Keratinocyte (primary cell): ENCODE data around the gene CSNK2A1. TPM values are rescaled to one million over a fixed set of nuclear protein-coding genes. Genes with fewer than 3 reads are reported as not detected.

Experiments
- DNase-seq: peaks from one replicate; pipeline ENCODE4 v3.0.0-alpha.2; 2011; ENCODE audit warnings: low read depth, missing footprints, low spot score
- FAIRE-seq: peaks from 2 replicates; lab custom pipeline; 2011; peaks lifted over from hg19 to GRCh38; lab: Jason Lieb, UNC
- H2AFZ ChIP-seq: 2 replicates; pipeline ENCODE4 v1.6.0; 2012; ENCODE audit warnings: low read length, control low read depth, inconsistent platforms; ENCODE audit not compliant: control insufficient read depth
- H3K27ac ChIP-seq: 2 replicates; pipeline ENCODE4 v1.5.1; 2011; ENCODE audit warnings: low read length; ENCODE audit not compliant: control insufficient read depth, insufficient read depth
- H3K27me3 ChIP-seq: 3 replicates; pipeline ENCODE4 v1.6.0; 2011; ENCODE audit warnings: low read length; ENCODE audit not compliant: control insufficient read depth, insufficient read depth; ENCODE audit errors: extremely low read depth
- H3K36me3 ChIP-seq, 2 experiments: 2 replicates in 1 of 2; 3 replicates in 1 of 2; pipeline ENCODE4 v1.5.1; 2011; ENCODE audit warnings: low read length in 2 of 2, mild to moderate bottlenecking in 1 of 2; ENCODE audit not compliant: control insufficient read depth in 2 of 2, insufficient read depth in 2 of 2; ENCODE audit errors: extremely low read depth in 1 of 2
- H3K4me1 ChIP-seq: 3 replicates; pipeline ENCODE4 v1.5.1; 2011; ENCODE audit warnings: low read length; ENCODE audit not compliant: control insufficient read depth, insufficient read depth; ENCODE audit errors: extremely low read depth
- H3K4me2 ChIP-seq: 3 replicates; pipeline ENCODE4 v1.6.0; 2011; ENCODE audit warnings: low read depth, low read length; ENCODE audit not compliant: control insufficient read depth, insufficient read depth; ENCODE audit errors: extremely low read depth
- H3K4me3 ChIP-seq, 3 experiments: fragments of 200-600 bp in 1 of 3; sonication (generic) in 1 of 3; 2 replicates in 2 of 3; 3 replicates in 1 of 3; pipeline ENCODE4 v1.5.1; 2011 to 2016; ENCODE audit warnings: low read length in 3 of 3, mild to moderate bottlenecking in 3 of 3, control low read depth in 2 of 3, inconsistent platforms in 1 of 3, low read depth in 1 of 3, mixed read lengths in 1 of 3, mixed run types in 1 of 3, moderate library complexity in 1 of 3; ENCODE audit not compliant: control insufficient read depth in 2 of 3, insufficient read depth in 2 of 3; ENCODE audit errors: extremely low read depth in 1 of 3
- H3K79me2 ChIP-seq: 2 replicates; pipeline ENCODE4 v1.6.0; 2012; ENCODE audit warnings: low read length; ENCODE audit not compliant: control insufficient read depth, insufficient read depth
- H3K9ac ChIP-seq: 3 replicates; pipeline ENCODE4 v1.6.0; 2011; ENCODE audit warnings: low read length; ENCODE audit not compliant: control insufficient read depth, insufficient read depth; ENCODE audit errors: extremely low read depth
- H3K9me1 ChIP-seq: 3 replicates; pipeline ENCODE4 v1.6.0; 2011; ENCODE audit warnings: low read length; ENCODE audit not compliant: control insufficient read depth, insufficient read depth; ENCODE audit errors: extremely low read depth
- H3K9me3 ChIP-seq: 2 replicates; pipeline ENCODE4 v1.5.1; 2012; ENCODE audit warnings: low read depth, low read length; ENCODE audit not compliant: control insufficient read depth
- H4K20me1 ChIP-seq: 3 replicates; pipeline ENCODE4 v1.6.0; 2011; ENCODE audit warnings: low read length; ENCODE audit not compliant: control insufficient read depth, insufficient read depth; ENCODE audit errors: extremely low read depth
- CTCF ChIP-seq, 3 experiments: IDR thresholded peaks in 1 of 3; conservative IDR thresholded peaks in 1 of 3; optimal IDR thresholded peaks in 1 of 3; 2 replicates in 2 of 3; 3 replicates in 1 of 3; pipeline versions ENCODE3 to v1.5.1; 2011; ENCODE audit warnings: low read length in 3 of 3, mild to moderate bottlenecking in 3 of 3, moderate library complexity in 2 of 3, control low read depth in 1 of 3, inconsistent platforms in 1 of 3; ENCODE audit not compliant: insufficient read depth in 2 of 3; ENCODE audit errors: extremely low read depth in 1 of 3
- EZH2 ChIP-seq: IDR thresholded peaks from one replicate; pipeline ENCODE4 v1.6.1; 2012; ENCODE audit warnings: inconsistent platforms, mild to moderate bottlenecking, low read length, moderate library complexity
- dilution Hi-C: fragments of 300-500 bp; cut with MboI; formaldehyde crosslinking; loops from one replicate; pipeline ENCODE4 v1.7.0; 2020; ENCODE audit warnings: low sequenced_read_pairs; ENCODE audit not compliant: extremely low pct_ligation_motif_present
- polyA plus RNA-seq, 5 experiments: library from polyadenylated mRNA; depleted of rRNA in 3 of 5; stranded (reverse) in 3 of 5; stranded (forward) in 1 of 5; unstranded in 1 of 5; fragments of >200 nt; gene quantifications; 1 replicate in 1 of 5; 2 replicates in 3 of 5; 3 replicates in 1 of 5; pipeline versions ENCODE4 v1.2.1 to v1.2.3, GENCODE V29; 2011 to 2012; ENCODE audit warnings: missing spikeins in 2 of 5, low read depth in 1 of 5, low replicate concordance in 1 of 5

The CSNK2A1 gene
- polyA plus RNA-seq, 1 donor (not counting 4 experiments of a cell fraction or from before 2014, with no cell fraction given), result 122 TPM

- Histone ChIP-seq H3K4me3 (no peak overlapping the region), H3K27ac (no peak overlapping the region), H3K27me3 (no peaks in the 10 kb centered on the region), H3K36me3 (peaks cover 25 to 30% of the 10 kb centered on the region in 2 experiments), H3K9me3 (no peaks in the 10 kb centered on the region), H3K4me1 (no peaks in the 10 kb centered on the region), H3K9ac (no peak overlapping the region), H4K20me1 (no peaks in the 10 kb centered on the region), H3K9me1 (no peaks in the 10 kb centered on the region), H3K4me2 (no peak overlapping the region), H2AFZ (no peak overlapping the region), H3K79me2 (no peaks in the 10 kb centered on the region)
- FAIRE-seq, result no peak
- dilution Hi-C loops, result no loop called here
- DNase-seq, result no peak
- TF ChIP-seq CTCF (optimal IDR thresholded peaks at IDR 0.05 in 1 of 3, IDR thresholded peaks at IDR 0.05 in 1 of 3, conservative IDR thresholded peaks at IDR 0.05 in 1 of 3; ENCODE audit: extremely low read depth in 1 of 3, insufficient read depth in 2 of 3, low read length in 3 of 3) (no peak), EZH2 (no peak)
Observed at GRCh38 chr20:480044-480443, 63.5 kb downstream of the CSNK2A1 start.

- Histone ChIP-seq H3K79me2 (no peaks in the 10 kb centered on the region), H3K9me1 (no peaks in the 10 kb centered on the region), H3K9ac (no peak overlapping the region), H4K20me1 (no peaks in the 10 kb centered on the region), H3K4me1 (no peaks in the 10 kb centered on the region), H2AFZ (no peak overlapping the region), H3K27me3 (no peaks in the 10 kb centered on the region), H3K27ac (no peak overlapping the region), H3K36me3 (peaks cover 25 to 30% of the 10 kb centered on the region in 2 experiments), H3K4me3 (no peak overlapping the region), H3K4me2 (no peak overlapping the region), H3K9me3 (no peaks in the 10 kb centered on the region)
- TF ChIP-seq EZH2 (no peak), CTCF (optimal IDR thresholded peaks at IDR 0.05 in 1 of 3, IDR thresholded peaks at IDR 0.05 in 1 of 3, conservative IDR thresholded peaks at IDR 0.05 in 1 of 3; ENCODE audit: extremely low read depth in 1 of 3, insufficient read depth in 2 of 3, low read length in 3 of 3) (no peak)
- no peak for DNase-seq
- FAIRE-seq, result no peak
- dilution Hi-C loops, result no loop called here
Observed at GRCh38 chr20:479487-479886, 64.1 kb downstream of the CSNK2A1 start.
